GM21717 (cell line): ENCODE results near the gene GPD2.

Experiments
- ATAC-seq: cut with Tn5 transposase; IDR thresholded peaks from one replicate; pipeline ENCODE4 v1.9.1; 2021; ENCODE audit warnings: mild to moderate bottlenecking, moderate library complexity; ENCODE audit not compliant: unreplicated experiment

The GPD2 gene

DNA sequence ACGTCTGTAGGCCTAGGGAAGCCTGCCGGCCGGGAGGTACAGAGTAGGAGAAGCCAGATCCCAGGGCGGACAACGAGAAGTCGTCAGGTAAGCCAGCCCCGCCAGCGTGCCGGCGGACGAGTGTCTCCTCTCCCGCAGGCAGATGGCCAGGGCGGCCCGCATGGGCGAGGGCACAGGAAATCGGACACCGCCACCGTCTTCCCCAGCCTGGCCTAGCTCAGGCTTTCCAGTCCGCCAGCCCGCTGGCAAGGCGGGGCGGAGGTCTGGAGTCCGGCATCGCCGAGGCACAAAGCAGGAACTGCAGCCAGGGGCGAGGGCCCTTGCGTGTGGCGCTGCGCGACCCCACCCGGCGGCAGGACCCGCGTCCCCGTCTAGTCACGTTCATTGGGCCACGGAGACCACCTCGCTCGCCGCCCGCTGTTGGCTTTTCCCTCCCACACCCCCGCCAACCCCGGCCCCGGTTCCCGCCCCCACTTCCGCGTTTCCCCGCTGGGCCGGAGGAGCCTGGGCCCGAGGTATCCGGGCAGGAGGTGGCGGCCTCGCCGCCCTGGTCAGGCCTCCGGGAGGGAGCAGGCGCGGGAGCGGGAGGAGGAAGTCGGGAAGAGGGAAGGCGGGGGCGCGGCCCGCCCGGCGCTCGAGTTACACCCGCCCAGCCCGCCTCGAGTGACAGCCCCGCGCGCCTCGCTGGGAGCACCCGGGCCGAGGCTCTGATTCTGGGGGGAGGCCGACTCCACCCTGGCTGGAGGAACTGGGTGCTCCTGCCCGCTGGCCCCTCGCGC, at the start of gene GPD2:
Gene GPD2 (plus strand): TSS at position 662 of the 779 bp plus-strand sequence. CDS start 39,727 bp downstream, outside the sequence.
- peak; percentile 53 for ATAC-seq

DNA sequence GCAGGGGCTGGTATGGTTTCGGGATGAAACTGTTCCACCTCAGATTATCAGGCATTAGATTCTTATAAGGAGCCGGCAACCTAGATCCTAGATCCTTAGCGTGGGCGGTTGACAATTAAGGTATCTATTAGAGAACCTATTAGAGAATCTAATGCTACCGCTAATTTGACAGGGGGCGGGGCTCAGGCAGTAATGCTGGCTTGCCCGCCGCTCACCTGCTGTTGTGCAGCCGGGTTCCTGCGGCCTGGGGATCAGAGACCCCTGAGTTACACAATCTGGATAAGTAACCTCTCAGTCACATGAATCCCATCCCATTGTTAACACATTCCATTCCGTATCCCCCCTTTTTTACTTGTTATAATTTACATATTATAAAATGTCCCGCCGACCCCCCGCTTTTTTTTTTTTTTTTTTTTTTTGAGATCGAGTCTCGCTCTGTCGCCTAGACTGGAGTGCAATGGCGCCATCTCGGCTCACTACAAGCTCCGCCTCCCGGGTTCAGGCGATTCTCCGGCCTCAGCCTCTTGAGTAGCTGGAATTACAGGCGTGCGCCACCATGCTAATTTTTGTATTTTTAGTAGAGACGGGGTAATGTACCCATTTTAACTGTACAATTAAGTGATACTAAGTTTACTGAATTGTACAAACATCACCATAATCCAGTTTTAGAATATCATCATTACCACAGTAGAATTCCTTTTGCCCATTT, 42.0 kb upstream of the GPD2 start:
- no peak for ATAC-seq

DNA sequence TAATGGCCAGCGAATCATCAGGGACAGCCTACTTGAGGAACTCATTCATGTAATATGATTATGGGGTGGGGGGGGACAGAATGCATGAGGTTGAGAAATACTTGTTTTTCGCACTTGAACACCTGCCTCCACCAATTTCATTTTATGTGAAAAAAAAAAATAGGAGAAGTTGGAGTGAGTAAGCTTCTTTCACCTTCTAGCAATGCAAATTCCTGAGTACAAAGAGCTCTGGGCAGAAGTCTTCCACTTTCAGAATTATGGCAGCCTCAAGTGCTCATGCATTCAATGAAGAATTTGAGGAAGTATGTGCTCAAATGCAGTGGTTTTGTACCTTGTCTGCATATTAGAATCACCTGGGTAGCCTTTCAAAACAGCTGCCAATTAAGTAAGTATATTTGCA, 40.1 kb upstream of the GPD2 start:
- peak; percentile 54 for ATAC-seq

DNA sequence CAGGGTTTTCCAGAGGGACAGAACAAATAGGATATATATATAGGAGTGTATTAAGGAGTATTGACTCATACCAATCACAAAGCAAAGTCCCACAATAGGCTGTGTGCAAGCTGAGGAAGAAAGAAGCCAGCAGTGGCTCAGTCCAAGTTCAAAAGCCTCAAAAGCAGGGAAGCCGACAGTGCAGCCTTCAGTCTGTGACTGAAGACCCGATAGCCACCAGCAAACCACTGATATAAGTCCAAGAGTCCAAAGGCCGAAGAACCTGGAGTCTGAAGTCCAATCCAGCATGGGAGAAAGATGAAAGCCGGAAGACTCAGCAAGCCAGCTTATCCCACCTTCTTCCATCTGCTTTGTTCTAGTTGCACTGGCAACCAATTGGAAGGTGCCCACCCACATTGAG, 39.0 kb upstream of the GPD2 start:
- no peak for ATAC-seq

DNA sequence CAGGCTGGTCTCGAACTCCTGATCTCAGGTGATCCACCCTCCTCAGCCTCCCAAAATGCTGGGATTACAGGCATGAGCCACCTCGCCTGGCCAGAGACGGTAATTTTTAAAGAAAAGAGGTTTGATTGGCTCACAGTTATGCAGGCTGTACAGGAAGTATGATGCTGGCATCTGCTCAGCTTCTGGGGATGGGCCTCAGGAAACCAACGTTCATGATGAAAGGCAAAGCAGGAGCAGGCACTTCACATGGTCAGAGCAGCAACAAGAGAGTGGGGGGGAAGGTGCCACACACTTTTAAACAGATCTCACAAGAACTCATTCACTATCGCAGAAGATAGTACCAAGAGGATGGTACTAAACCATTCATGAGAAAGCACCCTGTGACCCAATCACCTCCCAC, 38.0 kb upstream of the GPD2 start:
- no peak for ATAC-seq

DNA sequence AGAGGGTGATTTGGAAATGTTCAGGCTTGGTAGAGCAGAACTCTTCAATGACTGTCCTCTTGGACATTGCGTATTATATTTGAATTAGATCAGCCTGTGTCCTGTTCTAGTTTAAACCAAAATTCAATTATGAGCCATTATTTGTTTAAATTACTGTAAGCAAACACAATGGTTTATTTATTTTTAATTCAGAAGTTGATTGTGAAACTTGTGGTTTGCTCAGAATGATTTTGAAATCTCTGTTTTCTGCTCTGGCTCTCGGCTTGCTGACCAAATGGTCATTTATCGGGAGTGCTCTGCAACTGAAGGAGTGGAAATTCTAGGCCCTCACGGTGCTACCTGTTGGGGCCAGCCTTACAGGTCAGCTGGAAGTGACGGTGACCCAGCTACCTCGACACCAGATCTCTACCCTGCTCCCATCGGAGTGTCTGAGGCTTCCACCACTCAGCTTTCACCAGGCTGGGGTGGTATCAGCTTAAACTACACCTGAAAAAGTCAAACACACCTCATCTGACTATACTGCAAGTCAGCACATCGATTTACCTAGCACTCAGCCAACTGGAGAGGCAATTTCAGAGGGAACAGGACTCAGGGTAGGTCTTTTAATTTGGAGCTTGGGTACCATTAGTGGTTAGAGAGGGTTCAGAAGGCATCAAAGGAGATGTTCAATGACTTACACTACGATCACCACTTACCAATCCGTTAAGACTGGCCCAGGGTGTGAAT, 36.8 kb upstream of the GPD2 start:
- peak; percentile 0 for ATAC-seq

DNA sequence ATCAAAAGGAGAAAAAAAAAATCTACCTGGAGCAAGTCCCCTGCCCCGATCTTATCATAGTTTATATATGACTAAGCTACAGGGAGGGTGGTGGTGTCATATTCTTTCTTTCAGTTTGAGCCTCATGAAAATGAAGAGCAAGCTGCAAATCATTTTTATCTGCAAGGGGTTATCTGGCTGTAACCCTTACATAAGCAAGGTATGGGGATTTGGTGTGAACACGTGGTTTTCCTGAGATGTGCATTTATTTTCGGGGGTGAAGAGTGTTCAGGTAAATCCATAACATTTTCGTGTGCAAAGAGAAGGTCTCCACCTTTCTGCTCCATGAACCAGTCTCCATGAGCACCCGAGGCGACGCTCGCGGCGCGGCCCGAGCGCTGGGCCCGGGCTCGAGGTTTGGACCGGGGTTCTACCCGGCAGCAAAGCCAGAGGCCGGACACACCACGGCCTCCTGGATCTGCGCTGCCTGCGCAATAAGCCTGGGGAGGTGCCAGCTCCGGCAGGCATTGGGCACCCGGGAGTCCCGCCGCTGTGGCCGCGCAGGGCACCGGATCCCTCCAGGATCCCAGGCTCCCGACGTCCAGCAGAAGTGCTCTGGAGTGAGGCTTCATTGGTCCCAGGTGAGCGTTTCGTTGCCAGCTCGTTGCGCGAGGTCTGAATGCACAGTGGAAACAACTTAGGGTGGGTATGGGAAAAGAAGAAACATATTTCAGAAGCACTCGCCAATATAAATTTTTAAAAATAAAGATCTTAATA, 36.1 kb upstream of the GPD2 start:
- peak; percentile 30 for ATAC-seq

DNA sequence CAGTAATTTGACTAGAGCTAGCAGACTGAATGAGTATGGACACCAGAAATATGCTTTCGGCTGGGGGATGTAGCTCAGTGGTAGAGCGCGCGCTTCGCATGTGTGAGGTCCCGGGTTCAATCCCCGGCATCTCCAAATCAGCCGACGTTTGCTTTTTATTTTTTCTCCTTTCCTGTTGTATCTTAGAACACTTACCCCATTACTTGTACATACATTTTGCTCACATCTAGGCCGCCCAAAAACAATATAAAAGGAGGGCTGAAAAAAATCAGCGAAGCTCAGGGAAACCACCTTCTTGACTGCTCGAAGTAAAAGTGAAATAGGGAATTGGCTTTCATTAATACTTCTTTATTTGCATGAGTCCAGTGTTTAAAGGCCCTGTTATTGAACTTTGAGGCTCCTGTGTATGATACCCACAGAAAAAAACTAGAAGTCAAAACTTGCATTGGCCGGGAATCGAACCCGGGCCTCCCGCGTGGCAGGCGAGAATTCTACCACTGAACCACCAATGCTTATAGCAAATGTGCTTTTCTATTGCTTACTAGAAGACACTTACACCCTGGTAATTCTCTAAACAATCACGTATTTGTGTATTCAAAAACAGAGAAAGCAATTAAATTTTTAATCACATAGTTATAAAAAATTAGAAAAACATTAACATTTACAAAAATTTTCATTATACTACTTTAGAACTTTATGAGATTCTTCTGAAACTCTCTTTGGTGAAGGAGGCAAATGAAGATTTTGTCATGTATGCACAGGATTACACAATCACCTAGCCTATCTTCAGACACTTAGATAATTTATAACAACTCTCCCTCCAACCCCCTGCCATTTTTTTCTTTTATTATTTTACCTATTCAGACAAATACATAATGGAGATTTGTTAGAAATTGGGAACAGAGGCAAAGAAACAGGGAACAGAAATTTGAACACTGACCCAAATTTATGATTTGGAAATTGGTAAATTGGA, 35.2 kb upstream of the GPD2 start:
- ATAC-seq = peak; percentile 63

DNA sequence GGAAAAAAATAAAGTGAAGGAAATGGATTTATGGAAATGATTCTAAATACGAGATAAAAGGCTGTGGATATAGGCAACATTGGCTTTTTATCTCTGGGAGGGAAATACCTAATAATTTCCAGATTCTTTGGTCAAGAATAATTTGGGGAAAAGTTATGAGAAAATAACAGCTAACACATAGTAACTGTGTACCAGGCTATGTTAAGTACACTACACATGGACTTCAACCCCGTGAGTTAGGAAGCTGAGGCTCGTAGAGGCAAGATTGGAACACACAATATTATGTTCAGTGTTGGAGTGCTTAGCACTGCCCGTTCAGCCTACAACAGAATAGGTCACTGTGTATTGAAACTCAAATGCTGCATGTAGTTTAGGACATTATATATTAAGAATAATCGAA, 34.3 kb upstream of the GPD2 start:
- no peak for ATAC-seq

DNA sequence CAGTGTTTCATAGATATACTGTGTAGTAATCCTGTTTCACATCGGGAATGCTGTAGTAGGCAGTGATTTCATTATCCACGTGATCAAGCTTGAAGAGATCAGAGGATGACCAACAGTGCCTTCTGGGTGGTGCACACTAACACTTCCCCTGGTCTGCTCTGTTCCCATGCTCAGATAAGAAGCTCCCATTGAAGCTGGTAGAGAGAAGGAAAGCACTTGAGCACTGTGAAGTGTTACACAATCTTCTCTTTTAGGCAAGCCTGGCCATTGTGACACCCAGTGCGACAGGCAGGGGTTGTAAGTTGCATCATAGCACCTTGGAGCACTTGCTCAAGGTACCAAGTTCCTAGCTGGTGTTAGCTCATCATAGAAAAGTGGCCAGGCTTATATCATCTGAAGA, 30.6 kb upstream of the GPD2 start:
- ATAC-seq = no peak

DNA sequence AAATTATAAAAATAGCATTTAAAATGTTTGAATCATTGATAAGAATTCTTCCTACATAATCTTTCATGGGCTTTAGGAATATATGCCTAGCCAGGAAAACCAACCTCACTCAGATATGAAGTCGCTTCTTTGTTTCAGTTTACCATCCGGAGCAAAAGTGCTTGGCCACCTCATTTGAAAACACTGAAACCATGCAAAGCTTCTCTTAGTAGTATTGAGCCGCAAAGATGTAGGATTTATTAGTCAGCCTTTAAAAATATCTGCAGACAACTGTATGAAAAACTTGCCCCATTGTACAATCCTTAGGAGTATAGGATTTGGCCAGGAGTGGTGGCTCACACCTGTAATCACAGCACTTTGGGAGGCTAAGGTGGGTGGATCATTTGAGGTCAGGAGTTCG, 24.3 kb upstream of the GPD2 start:
- ATAC-seq = no peak

DNA sequence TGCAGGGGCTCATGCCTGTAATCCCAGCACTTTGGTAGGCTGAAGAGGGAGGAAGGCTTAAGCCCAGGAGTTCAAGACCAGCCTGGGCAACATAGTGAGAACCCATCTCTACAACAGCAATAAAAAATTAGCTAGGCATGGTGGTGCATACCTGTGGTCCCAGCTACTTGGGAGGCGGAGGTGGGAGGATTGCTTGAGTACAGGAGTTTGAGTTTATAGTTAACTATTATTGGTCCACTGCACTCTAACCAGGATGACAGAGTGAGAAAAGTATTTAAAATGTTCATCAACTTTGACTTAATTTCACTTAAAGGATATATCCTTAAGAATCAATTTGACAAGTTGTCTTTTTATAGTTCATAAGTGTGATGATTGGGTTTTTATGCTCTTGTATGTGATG, 14.3 kb upstream of the GPD2 start:
- ATAC-seq = no peak

DNA sequence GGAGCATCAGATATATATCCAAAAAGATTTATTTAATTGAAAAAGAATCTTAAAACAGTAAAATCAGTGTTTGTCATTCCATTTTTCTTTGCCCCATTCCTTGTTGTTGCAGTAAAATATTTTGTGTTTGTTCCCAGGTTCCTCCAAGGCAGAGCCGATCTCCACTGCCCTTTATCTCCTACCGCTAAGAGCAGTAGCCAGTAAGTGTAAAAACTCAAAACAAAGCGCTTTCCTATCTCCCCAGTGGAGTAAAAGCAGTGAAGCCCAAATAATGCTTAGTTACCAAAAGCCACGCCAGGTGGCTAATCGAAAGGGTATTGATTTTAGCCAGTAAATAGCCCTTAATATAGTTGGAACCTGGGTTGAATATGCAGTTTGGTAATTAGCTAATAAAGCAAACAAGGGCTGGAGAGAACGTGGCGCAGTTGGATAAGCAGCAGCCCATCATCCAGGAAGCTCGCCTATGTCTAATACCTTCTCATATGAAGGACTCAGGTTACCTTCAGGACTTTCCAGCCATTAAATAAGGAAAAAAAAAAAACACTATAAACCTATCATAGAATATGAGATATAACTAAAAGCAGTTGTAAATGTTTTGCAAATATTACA, 12.4 kb upstream of the GPD2 start:
- no peak for ATAC-seq

DNA sequence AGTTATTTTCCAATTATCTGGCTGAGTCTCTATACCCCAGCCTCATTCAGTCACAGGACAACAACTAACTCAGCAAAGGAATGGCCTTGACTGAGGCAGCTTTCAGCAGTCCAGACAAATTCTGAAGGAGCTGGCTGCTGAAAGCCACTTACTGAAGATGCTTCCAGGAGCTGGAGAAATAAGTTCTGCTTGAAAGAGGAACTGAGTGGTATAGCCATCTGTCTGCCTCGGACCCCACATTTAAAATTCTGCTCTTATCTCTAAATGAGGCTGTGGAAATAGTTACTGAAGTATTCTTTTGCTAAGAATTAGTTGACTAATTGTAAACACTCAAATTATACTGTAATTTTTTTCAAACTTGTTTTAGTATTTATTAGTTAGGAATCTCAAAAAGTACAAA, 9.1 kb upstream of the GPD2 start:
- no peak for ATAC-seq

DNA sequence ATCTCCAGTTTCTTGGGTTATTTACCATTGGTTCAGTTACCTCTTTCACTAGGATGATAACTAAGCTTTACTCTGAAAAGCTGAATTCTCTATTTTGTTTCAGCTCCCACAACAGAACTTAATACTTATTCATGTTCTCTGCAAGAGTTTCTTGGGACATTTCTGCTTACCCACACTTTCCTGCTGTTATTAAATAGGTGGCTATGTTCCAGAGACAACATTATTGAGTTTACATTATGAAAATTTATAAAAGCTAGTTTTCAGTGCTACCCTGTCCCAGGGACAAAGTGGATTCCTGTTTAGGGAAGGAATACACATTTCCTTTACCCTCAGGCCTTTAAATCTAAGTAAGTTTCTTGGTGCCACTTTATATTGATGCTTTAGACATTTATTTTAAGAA, 7.0 kb upstream of the GPD2 start:
- ATAC-seq = no peak

DNA sequence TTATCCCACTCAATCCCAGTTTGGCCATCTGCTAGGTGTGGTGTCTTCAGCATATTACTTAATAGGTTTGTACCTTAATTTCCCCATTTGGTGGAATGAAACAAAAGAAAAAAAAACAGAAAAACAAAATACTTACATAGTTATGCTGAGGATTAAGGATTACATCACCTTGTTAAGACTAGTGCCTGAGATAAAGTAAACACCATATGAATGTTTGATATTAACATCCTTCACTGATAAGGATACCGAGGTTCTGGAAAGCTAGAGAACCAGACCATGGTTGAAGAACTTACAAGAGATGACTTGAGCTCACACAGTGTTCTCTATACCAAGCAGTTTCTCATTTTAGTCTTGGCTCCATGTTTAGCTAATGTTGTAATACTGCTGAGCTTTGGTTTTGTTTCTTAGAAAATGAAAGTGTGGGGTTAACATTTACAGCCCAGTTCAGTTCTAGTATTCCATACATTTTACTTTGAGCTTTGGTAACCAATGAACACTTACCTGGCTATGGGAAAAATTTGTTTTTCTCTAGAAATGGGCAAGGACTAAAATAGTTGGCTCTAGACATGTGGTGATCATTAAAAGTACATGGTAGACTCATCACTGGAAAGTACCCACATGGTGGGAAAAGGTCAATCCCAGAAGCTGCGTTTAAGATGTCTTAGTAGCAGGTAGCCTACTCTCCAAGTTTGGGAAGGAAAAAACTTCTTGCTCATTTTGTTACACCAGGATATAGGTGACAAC, 5.8 kb upstream of the GPD2 start:
- peak; percentile 34 for ATAC-seq

DNA sequence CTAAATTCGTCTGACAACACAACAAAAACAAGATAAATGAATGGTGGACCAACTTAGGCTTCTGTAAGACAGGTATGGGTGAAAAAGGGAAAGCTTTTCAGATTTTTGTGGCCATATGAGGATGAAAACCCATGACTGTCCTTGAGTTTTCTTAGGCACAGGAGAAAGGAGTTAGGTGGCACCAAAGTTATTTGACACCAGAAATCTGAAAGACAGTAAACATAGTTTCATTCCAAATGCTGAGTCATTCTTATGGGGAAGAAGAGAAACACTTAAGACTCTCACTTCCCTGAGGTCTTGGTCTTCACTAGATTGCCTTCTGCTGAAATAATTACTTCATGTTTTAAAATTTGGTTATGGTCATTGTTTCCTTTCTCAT, 5.2 kb upstream of the GPD2 start:
- ATAC-seq = peak; percentile 73

DNA sequence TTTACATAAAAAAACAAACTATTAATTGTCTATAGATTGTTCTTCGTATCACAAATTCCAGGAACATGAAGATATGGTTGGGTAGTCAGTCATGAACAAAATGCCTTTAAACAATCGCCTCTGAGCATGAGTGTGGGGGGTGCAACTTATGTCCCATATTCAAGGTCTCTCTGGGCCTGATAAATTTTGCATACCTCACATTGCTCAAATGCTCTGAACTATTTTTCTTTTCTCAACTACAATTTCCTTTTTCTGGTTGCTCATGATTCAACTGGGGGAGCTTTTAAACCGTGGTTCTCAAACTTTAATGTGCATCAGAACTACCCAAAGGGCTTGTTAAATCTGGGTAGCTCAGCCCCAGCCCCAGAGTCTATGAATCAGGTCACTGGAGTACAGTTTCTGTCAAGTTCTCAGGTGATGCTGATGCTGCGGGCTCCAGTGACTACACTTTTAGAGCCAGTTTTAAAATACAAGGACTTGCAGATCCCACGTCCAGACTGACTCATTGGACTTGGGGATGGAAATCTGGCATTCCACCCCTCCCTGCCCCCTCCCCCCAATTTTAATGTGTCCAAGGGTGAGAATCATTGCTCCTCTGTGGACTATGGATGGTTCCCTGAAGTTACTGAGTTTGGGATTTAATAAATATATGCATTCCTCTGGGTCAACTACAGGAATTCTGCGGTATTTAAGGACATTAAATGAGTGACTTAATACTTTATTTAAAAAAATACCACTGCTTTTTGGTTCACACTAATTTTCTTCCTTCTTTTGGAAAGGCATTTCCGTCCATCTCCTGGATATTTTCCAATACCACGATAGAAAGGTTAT, 1.5 kb upstream of the GPD2 start:
- no peak for ATAC-seq
